ENCODE measurements around the gene WNT5B. TPM values are rescaled to one million over a fixed set of nuclear protein-coding genes. Genes with fewer than 3 reads are reported as not detected.

Gene WNT5B
- total RNA-seq, 2 donors from 2014 or later = 0.47 TPM; not detected in 1

DNA sequence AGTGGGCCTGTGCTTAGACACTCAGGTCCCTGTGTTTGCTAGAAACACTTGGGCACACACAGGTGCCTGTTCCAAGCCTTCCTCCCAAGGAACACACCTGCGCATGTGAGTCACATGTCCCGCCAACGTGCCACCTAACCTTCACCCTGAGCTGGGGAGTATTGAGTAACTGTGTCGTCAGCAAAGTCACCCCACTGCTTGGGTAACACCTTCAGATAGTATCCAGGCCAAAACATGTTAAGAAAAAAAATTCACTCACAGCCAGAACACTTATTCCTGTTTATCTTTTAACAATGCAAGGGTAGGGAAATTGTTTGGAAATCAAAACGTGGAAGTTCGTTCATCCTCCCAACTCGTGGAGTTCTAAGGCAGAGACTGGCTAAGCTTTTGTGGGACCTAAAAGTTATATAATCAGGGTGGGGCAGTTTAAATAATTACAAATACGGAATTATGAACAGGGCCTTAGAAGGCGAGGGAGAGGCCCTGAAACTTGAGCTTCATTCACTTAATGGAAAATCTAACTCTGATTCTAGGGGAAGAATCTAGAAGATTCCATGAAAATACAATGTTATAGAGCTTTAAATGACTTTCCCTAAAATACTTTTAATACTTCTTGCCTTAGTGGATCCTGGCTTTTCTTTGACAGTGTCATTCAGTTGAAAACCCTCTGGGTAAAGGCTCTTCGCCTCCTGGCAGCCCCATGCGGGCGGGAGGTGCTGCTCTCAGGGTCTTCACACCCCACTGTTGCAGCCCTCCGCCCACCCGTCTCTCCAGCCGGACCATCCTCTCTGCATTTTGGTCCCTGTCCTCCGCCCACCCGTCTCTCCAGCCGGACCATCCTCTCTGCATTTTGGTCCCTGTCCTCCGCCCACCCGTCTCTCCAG, 31.5 kb downstream of the WNT5B start:
- H3K9me3 Mint-ChIP-seq = no peaks in the 10 kb centered on the region
- H3K4me1 Mint-ChIP-seq (ENCODE audit: low read depth in 2 of 2) = peaks cover 16 to 19% of the 10 kb centered on the region in 2 donors
- H3K36me3 Mint-ChIP-seq = no peaks in the 10 kb centered on the region
- H3K4me3 Mint-ChIP-seq = no peak overlapping the region
- ATAC-seq (no peak), DNase-seq (ENCODE audit: low spot score) (no peak)
- no peaks in the 10 kb centered on the region for H3K27me3 Mint-ChIP-seq
- peak overlapping the region; percentile 19 to 48 for H3K27ac Mint-ChIP-seq

DNA sequence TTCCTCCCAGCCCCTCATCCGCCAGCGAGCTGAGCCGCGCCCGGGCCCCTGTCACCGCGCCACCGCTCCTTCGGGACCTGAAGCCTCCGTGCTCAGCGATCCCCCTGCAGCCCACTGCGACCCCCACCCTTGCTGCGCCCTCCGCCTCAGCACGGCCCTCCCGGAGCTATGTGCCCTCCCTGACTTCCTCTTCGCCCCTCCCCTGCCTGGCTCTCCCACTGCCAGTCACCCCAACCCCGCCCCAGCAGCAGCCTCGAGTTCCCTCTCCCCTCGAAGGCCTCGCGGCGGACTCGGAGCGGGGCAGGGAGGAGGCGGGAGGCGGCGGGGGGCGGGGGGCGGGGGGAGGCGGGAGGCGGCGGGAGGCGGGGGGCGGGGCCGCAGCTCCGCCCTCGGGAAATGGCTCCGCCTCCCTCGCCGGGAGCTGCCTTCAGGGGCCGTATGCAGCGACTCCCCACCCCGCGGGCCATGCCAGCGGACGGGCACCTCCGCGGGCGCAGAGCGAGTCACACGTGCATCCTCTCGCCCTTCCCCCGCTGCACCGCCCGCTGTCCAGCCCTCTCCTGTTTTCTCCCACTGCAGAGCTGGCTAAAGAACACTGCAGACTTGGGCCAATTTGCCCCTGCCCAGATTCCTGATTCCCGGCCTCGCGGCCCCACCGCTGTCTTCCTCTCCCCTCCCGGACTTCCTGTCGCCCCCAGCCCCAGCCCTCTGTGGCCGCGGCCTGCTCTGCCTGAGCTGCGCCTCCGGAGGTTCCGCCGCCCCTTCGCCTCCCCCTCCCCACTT, 32.7 kb downstream of the WNT5B start:
- Mint-ChIP-seq H3K27me3 (no peaks in the 10 kb centered on the region), H3K36me3 (no peaks in the 10 kb centered on the region), H3K27ac (peak overlapping the region in 1 of 2 donors; percentile 55), H3K9me3 (peaks cover under 1% of the 10 kb centered on the region), H3K4me1 (ENCODE audit: low read depth in 2 of 2) (peaks cover 17 to 21% of the 10 kb centered on the region in 2 donors), H3K4me3 (peak overlapping the region; percentile 65)
- peak; percentile 87 for DNase-seq (ENCODE audit: low spot score)
- peak; percentile 94 to 96 for ATAC-seq

DNA sequence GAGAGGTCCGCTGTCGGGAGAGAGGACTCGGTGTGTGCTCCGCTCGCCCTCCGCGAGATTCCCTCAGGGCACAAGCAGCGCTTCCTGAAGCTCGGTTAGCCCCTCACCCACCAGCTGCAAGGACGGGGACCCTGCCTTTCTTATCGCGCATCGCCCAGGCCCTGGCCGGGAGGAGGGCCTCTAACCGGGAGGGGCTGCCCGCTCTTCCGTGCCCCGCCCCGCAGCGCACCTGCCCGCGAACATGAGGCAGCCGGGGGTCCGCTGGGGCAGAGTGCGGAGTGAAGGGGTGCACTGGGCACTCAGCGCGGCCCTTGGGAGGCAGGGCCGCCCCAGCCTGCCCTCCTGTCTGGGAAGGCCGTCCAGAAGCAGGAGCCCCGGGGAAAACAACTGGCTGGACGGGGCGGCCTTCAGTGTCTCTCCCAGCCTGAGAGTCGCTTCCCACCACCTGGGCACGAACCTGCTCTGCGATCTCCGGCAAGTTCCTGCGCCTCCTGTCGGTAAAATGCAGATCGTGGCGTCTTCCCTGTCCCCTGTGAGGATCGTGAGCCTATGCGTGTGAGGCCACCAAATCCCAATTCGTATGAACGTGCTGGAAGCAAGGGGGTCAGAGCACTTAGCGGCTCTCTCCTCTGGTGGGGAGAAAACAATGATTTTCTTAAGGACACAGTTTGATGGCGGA, 33.9 kb downstream of the WNT5B start:
- Mint-ChIP-seq H3K9me3 (peaks cover 2% of the 10 kb centered on the region), H3K4me3 (peak overlapping the region; percentile 67), H3K27ac (peak overlapping the region; percentile 20 to 57), H3K4me1 (ENCODE audit: low read depth in 2 of 2) (peaks cover 27% of the 10 kb centered on the region in 2 donors), H3K36me3 (no peaks in the 10 kb centered on the region), H3K27me3 (no peaks in the 10 kb centered on the region)
- DNase-seq (ENCODE audit: low spot score) (no peak), ATAC-seq (no peak)

DNA sequence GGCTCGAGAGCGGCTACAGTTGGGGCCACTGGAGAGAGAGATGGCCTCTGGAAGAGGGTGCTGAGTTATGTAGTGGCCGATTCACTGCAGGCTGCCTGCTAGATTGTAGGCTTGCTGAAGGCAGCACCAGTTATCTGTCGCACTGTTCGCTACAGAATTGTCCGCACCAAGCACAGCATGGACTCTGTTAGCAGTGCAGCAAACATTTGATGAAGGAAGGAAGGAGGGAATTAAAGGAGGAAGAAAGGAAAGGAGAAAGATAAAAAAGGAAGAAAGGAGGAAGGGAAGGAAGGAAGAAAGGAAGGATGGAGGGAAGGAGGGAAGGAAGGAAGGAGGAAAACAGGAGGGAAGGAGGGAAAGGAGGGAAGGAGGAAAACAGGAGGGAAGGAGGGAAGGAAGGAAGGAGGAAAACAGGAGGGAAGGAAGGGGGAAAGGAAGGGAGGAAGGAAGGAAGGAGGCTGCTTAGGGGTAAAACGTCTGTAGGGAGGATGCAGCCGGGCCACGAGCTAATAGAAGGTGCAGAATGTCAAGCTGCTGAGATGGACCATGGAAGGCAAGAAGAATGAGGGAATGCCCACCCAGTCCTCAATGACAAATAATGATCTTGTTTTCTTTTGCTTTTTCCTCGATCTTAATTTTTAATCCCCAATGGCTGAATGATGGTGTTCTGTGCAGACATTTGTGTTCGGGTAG, 34.6 kb downstream of the WNT5B start:
- Mint-ChIP-seq H3K4me3 (peak overlapping the region; percentile 67), H3K27ac (peak overlapping the region; percentile 20 to 57), H3K36me3 (no peaks in the 10 kb centered on the region), H3K9me3 (peaks cover 2% of the 10 kb centered on the region), H3K27me3 (no peaks in the 10 kb centered on the region), H3K4me1 (ENCODE audit: low read depth in 2 of 2) (peaks cover 30 to 31% of the 10 kb centered on the region in 2 donors)
- ATAC-seq (no peak), DNase-seq (ENCODE audit: low spot score) (no peak)

DNA sequence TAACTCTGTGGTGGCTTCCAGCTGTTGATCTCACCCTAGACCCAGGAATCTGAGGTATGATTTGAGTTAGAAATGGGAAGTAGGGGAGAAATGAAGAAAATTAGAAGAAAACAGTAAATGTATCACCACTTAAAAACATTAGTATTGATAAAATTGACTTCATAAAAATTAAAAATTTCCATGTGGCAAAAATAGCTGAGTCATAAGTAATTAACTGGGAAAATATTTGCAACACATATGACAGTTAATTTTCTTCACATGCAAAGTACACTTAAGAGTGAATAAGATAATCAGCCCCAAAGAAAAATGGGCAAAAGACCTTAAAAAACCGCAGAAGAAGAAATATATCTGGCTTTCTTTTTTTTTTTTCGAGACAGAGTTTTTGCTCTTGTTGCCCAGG, 36.3 kb downstream of the WNT5B start:
- ATAC-seq = no peak
- Mint-ChIP-seq H3K9me3 (peaks cover 2% of the 10 kb centered on the region), H3K27ac (peak overlapping the region in 1 of 2 donors; percentile 65), H3K4me1 (ENCODE audit: low read depth in 2 of 2) (peaks cover 40 to 43% of the 10 kb centered on the region in 2 donors), H3K4me3 (no peak overlapping the region), H3K27me3 (no peaks in the 10 kb centered on the region), H3K36me3 (no peaks in the 10 kb centered on the region)
- DNase-seq (ENCODE audit: low spot score) = no peak

DNA sequence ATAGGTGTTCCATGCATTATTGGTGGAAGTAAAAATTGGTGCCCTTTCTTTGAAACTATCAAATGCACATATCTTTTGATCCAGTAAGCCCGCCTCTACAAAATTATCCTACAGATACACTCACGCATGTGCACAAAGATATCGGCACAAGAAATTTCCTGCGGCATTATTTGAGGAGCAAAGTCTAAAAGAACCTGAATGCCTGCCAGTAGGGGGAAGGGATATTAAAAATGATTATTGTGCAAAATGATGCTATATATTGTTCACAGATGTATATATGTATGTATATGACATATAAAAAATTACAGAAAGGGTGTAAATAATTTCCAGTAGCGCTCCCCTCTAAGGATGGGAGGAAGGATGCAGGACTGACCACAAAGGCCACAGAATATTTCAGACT, 37.2 kb downstream of the WNT5B start:
- Mint-ChIP-seq H3K4me3 (no peak overlapping the region), H3K27ac (peak overlapping the region in 1 of 2 donors; percentile 70), H3K36me3 (no peaks in the 10 kb centered on the region), H3K27me3 (no peaks in the 10 kb centered on the region), H3K9me3 (peaks cover 2% of the 10 kb centered on the region), H3K4me1 (ENCODE audit: low read depth in 2 of 2) (peaks cover 42 to 49% of the 10 kb centered on the region in 2 donors)
- ATAC-seq (no peak), DNase-seq (ENCODE audit: low spot score) (no peak)

DNA sequence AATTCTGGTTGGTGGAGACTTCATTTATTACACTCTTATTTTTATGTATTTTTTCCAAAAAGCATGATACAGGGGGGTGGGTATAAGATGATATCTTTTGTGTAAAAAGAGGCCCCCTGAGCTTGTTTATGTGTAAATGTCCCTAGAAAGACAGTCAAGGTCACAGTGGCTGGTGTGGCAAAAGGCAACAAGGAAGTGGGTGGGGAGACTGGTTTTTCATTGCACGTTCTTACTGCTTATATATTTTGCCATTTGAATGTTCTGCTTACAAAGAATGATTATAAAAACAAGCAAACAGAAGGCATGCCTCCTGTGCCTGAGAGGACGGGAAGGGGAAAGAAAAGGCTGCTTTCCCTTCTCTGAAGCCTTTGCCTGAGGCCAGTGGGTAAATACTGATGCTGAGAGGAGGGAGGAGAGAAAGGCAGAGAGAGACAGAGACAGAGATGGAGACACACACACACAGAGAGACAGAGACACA, 37.7 kb downstream of the WNT5B start:
- DNase-seq (ENCODE audit: low spot score) (no peak), ATAC-seq (no peak)
- Mint-ChIP-seq H3K27me3 (no peaks in the 10 kb centered on the region), H3K36me3 (no peaks in the 10 kb centered on the region), H3K27ac (peak overlapping the region; percentile 66 to 70), H3K4me1 (ENCODE audit: low read depth in 2 of 2) (peaks cover 45 to 51% of the 10 kb centered on the region in 2 donors), H3K4me3 (peak overlapping the region; percentile 69), H3K9me3 (peaks cover 2% of the 10 kb centered on the region)

DNA sequence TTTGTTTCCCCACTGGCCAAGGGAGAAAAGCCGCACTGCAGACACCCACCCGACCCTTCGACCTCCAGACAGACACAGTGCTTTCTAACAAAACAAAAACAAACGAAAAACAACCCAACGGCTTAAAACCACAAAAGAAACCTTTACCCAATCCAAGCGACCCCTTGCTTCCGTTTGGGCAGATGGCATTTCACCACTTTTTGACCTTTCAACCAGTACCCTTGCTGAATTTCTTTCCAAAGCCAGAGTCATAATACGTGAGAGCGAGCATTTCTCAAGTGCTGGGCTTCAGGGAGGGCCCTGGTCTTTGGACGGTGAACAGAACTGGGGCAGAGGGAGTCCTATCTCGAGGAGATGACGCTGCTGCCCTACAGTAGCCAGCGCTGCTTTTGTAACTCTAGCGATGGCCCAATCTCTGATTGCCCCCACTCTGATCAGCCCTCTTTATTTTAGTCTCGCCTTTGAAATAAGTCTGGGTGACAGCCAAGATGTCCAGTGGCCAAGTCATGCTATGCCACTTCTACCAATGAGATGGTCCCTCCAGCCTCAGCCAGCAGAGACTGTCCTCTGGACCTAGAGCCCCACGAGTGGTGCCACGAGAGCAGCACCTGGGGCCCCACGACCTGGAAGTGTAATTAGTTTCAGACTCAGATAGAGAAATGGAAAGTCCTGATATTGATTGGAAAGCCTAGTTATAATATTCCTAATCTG, 40.0 kb downstream of the WNT5B start:
- no peaks in the 10 kb centered on the region for H3K36me3 Mint-ChIP-seq
- peak overlapping the region; percentile 64 for H3K4me3 Mint-ChIP-seq
- no peak for DNase-seq (ENCODE audit: low spot score)
- H3K27me3 Mint-ChIP-seq = no peaks in the 10 kb centered on the region
- H3K4me1 Mint-ChIP-seq (ENCODE audit: low read depth in 2 of 2) = peaks cover 34 to 45% of the 10 kb centered on the region in 2 donors
- H3K9me3 Mint-ChIP-seq = peaks cover 2% of the 10 kb centered on the region
- ATAC-seq = peak; percentile 62 to 73
- H3K27ac Mint-ChIP-seq = peak overlapping the region; percentile 74 to 92

DNA sequence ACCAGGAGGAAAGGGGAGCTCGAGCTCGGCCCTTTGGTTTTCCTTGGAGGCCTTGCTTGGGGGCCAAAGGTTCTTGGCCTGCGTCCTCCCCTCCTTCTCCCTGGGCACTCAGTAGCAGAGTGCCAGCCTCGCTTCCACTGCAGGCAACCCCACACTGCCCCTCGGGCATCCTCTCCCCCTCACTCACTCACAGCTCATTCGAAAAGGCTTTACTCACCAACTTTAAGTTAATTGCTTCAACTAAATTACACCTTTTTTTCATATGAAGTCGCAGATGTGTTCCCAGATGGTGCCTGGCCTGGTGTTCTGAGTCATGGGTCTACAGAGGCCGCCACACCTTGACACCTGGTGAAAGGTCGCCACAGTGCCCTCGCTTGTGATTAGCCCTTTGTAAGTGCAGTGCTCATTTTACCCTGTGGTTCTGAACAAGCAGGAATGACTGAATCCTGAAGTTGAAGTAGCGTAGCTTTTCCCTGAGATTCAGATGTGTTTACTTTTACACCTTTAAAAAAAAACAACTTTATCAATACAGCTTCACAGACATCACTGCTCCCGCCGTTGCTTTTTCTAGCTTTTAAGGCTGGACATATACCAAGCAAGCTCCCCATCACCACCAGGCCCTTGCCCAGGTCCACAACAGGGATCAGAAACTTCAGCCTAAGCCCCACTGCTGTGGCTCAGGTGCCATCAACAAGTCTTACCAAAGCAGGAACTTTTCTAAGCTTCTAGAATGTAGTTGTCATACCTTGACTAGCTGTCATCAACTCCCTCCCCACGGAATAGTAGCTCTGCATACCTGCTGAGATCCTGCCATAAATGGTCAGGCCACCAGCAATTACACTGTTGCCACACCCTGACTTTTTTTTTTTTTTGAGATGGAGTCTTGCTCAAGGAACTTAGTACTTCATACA, 41.6 kb downstream of the WNT5B start:
- Mint-ChIP-seq H3K36me3 (no peaks in the 10 kb centered on the region), H3K9me3 (peaks cover 2% of the 10 kb centered on the region), H3K4me3 (no peak overlapping the region), H3K27me3 (no peaks in the 10 kb centered on the region), H3K4me1 (ENCODE audit: low read depth in 2 of 2) (peaks cover 27 to 39% of the 10 kb centered on the region in 2 donors), H3K27ac (peak overlapping the region in 1 of 2 donors; percentile 7)
- no peak for ATAC-seq
- no peak for DNase-seq (ENCODE audit: low spot score)

DNA sequence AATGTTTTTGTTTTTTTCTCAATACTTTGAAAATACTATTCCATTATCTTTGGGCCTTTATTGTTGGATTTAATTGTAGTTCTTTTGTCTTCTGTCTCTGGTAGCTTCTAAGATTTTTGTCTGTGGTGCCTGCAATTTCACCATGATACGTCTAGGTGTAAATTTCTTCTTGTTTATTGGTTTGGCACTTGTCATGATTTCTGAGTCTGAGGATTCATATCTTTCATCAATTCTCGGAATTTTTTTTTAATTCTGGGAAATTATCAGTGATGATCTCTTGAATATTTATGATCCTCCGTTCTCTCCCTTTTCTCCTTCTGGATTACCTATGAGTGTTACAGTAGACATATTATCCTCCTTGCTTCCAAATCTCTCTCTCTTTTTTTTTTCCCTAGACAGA, 47.0 kb downstream of the WNT5B start:
- Mint-ChIP-seq H3K27me3 (no peaks in the 10 kb centered on the region), H3K9me3 (no peaks in the 10 kb centered on the region), H3K27ac (no peak overlapping the region), H3K4me1 (ENCODE audit: low read depth in 2 of 2) (peaks cover 5 to 8% of the 10 kb centered on the region in 2 donors), H3K36me3 (no peaks in the 10 kb centered on the region), H3K4me3 (no peak overlapping the region)
- ATAC-seq = no peak
- DNase-seq (ENCODE audit: low spot score) = no peak

DNA sequence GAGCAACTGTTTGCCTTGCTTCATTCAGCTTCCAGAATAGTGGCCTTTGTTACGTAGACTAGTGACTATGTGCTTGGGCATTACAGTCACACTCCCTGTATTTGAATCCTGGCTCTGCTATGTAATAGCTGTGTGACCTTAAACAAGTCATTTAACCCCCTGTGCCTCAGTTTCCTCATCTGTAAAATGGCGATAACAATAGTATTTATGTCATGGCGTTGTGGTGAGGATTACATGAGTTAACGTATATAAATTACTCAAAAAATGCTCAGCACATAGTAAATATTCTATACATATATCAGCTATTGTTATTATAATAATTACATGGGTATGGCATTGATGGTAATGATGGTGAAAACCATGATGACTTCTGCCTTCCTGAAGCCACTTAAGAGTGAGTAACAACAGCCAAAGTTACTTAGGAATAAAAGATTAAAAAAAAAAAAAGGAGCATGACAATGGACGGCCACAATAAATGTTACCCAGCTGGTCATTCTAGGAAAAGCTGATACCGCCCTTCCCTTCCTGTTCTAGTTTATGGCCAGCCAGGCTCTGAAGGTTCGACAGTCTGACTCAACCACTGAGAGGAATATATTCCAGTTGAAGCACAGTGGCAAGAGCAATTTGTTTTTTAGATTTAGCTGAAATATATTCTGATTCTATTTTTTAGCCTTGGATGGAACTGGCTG, 51.9 kb downstream of the WNT5B start:
- DNase-seq (ENCODE audit: low spot score) (no peak), ATAC-seq (no peak)
- H3K9me3 Mint-ChIP-seq = no peaks in the 10 kb centered on the region
- H3K27ac Mint-ChIP-seq = no peak overlapping the region
- peaks cover 0 to under 1% of the 10 kb centered on the region in 2 donors for H3K27me3 Mint-ChIP-seq
- no peaks in the 10 kb centered on the region for H3K4me1 Mint-ChIP-seq (ENCODE audit: low read depth in 2 of 2)
- no peaks in the 10 kb centered on the region for H3K36me3 Mint-ChIP-seq
- H3K4me3 Mint-ChIP-seq = no peak overlapping the region
